Metanephros (tissue), 1 donor: ENCODE data around the gene HERPUD2. TPM values are rescaled to one million over a fixed set of nuclear protein-coding genes. Genes with fewer than 3 reads are reported as not detected.

Experiments used
- total RNA-seq: library from RNA; depleted of rRNA; stranded (reverse); fragments of >200 nt; gene quantifications from one replicate; pipeline ENCODE4 v1.2.3, GENCODE V29; 2014

HERPUD2 gene
- total RNA-seq, result 35.1 TPM

GRCh38 chr7:35694784-35695472 is at the start of gene HERPUD2:
Gene HERPUD2, minus strand, starts transcription at chr7:35695135. Its CDS starts 805 bp downstream, at chr7:35694330.

Other genes starting within 250 kb of the HERPUD2 start
- 157 TPM for gene SEPTIN7, start 105.9 kb upstream of the HERPUD2 start, total RNA-seq